Panc1 (cell line): ENCODE measurements around the gene PRPS1. TPM values are rescaled to one million over a fixed set of nuclear protein-coding genes. Genes with fewer than 3 reads are reported as not detected.

ENCODE experiments used
- ATAC-seq: fragments of 200-7000 bp; cut with Tn5 transposase; 2 replicates; pipeline ENCODE4 v1.9.1; 2020; ENCODE audit warnings: mild to moderate bottlenecking, moderate library complexity
- BruUV-seq: library from RNA; stranded (reverse); fragments of 400-500 nt; replicated peaks from 2 replicates; lab custom pipeline; 2021; lab: Mats Ljungman, UMichigan
- CTCF ChIA-PET: fragments of 300-600 bp; sonication (Branson Sonifier 250); formaldehyde crosslinking; loops from one replicate; lab custom pipeline; 2022; ENCODE audit warnings: antibody characterized with exemption; lab: Charles Lee
- POLR2A ChIA-PET: fragments of 300-600 bp; sonication (Branson Sonifier 250); formaldehyde crosslinking; loops from one replicate; lab custom pipeline; 2022; ENCODE audit warnings: antibody characterized with exemption; lab: Charles Lee
- DNase-seq: peaks from one replicate; pipeline ENCODE4 v3.0.0-alpha.2; 2010; ENCODE audit warnings: low read depth, low spot score
- H3K27ac ChIP-seq: 2 replicates; pipeline ENCODE4 v1.5.1; 2011; ENCODE audit warnings: mild to moderate bottlenecking, low read length, inconsistent platforms
- H3K27me3 ChIP-seq: fragments of 200-500 bp; sonication (Bioruptor generic); 2 replicates; pipeline ENCODE4 v1.6.0; 2014; ENCODE audit warnings: low read length, inconsistent platforms; ENCODE audit not compliant: control insufficient read depth, insufficient read depth
- H3K36me3 ChIP-seq: fragments of 200-500 bp; sonication (Bioruptor generic); 2 replicates; pipeline ENCODE4 v1.5.1; 2014; ENCODE audit warnings: inconsistent platforms, mild to moderate bottlenecking, low read length, moderate library complexity; ENCODE audit not compliant: control insufficient read depth, insufficient read depth
- H3K4me1 ChIP-seq: 2 replicates; pipeline ENCODE4 v1.5.1; 2011; ENCODE audit warnings: inconsistent platforms, mild to moderate bottlenecking, low read length, moderate library complexity; ENCODE audit not compliant: control insufficient read depth, insufficient read depth
- H3K4me3 ChIP-seq, 2 experiments: 2 replicates each; pipeline ENCODE4 v1.5.1; 2011 to 2012; ENCODE audit warnings: low read depth in 2 of 2, low read length in 2 of 2, mild to moderate bottlenecking in 2 of 2, inconsistent platforms in 1 of 2, moderate library complexity in 1 of 2
- H3K9me3 ChIP-seq: fragments of 200-500 bp; sonication (Bioruptor generic); 2 replicates; pipeline ENCODE4 v1.5.1; 2014; ENCODE audit warnings: low read depth, mild to moderate bottlenecking, inconsistent platforms, low read length, moderate library complexity; ENCODE audit not compliant: control insufficient read depth, insufficient read depth
- CTCF ChIP-seq: fragments of 450-650 bp; IDR thresholded peaks from 2 replicates; pipeline ENCODE4 v1.5.1; 2017; ENCODE audit warnings: mild to moderate bottlenecking
- POLR2AphosphoS5 ChIP-seq: IDR thresholded peaks from 2 replicates; pipeline ENCODE4 v1.6.1; 2012; ENCODE audit warnings: mild to moderate bottlenecking, low read depth, low read length, moderate library complexity
- SIN3A ChIP-seq: IDR thresholded peaks from 2 replicates; pipeline ENCODE4 v1.6.1; 2012; ENCODE audit warnings: low read depth, mild to moderate bottlenecking, low read length, moderate library complexity, borderline replicate concordance; ENCODE audit not compliant: insufficient read depth
- TCF7L2 ChIP-seq: IDR thresholded peaks from 2 replicates; pipeline ENCODE4 v1.6.1; 2011; ENCODE audit warnings: mild to moderate bottlenecking, low read depth, low read length, inconsistent platforms
- in situ Hi-C: cut with HindIII; loops from 2 replicates; pipeline ENCODE4 v1.10.0; 2016; ENCODE audit warnings: low sequenced_read_pairs, low pct_unique_long_range_greater_than_20kb
- intact Hi-C: fragments of 100-400 bp; cut with micrococcal nuclease; formaldehyde crosslinking; loops from one replicate; pipeline ENCODE4 v1.10.0; 2022; ENCODE audit not compliant: unreplicated experiment
- total RNA-seq: library from RNA; stranded (reverse); gene quantifications from one replicate; pipeline ENCODE4 v1.2.1, GENCODE V29; 2021; ENCODE audit not compliant: unreplicated experiment
- TF ChIP-seq, protein P1 (sequence below), 2 experiments: IDR thresholded peaks; 2 replicates each; pipeline ENCODE4 v1.6.1; 2011 to 2012; ENCODE audit warnings: low read depth in 2 of 2, control low read depth in 1 of 2, low read length in 1 of 2, mild to moderate bottlenecking in 1 of 2, moderate library complexity in 1 of 2; ENCODE audit not compliant: insufficient read depth in 1 of 2

The PRPS1 gene
- total RNA-seq, 1 experiment from 2014 or later: 152 TPM

GRCh38 chrX:107677909-107678308 lies 49.6 kb downstream of the PRPS1 start:
- no peaks in the 10 kb centered on the region for H3K36me3 ChIP-seq
- H3K27ac ChIP-seq: no peak overlapping the region; the same call in 1 of the 2 replicates
- ChIA-PET POLR2A (no interaction called here), CTCF (interaction anchor here (0.5 to 0.8 kb wide), 4 partner anchors 30 to 77 kb away, joined by 3 read pairs; no protein-coding TSS in a partner anchor)
- TF ChIP-seq CTCF (no peak), SIN3A (no peak), TCF7L2 (no peak), POLR2AphosphoS5 (no peak)
- TF ChIP-seq, protein P1, sequence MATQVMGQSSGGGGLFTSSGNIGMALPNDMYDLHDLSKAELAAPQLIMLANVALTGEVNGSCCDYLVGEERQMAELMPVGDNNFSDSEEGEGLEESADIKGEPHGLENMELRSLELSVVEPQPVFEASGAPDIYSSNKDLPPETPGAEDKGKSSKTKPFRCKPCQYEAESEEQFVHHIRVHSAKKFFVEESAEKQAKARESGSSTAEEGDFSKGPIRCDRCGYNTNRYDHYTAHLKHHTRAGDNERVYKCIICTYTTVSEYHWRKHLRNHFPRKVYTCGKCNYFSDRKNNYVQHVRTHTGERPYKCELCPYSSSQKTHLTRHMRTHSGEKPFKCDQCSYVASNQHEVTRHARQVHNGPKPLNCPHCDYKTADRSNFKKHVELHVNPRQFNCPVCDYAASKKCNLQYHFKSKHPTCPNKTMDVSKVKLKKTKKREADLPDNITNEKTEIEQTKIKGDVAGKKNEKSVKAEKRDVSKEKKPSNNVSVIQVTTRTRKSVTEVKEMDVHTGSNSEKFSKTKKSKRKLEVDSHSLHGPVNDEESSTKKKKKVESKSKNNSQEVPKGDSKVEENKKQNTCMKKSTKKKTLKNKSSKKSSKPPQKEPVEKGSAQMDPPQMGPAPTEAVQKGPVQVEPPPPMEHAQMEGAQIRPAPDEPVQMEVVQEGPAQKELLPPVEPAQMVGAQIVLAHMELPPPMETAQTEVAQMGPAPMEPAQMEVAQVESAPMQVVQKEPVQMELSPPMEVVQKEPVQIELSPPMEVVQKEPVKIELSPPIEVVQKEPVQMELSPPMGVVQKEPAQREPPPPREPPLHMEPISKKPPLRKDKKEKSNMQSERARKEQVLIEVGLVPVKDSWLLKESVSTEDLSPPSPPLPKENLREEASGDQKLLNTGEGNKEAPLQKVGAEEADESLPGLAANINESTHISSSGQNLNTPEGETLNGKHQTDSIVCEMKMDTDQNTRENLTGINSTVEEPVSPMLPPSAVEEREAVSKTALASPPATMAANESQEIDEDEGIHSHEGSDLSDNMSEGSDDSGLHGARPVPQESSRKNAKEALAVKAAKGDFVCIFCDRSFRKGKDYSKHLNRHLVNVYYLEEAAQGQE (IDR thresholded peaks at IDR 0.05; ENCODE audit: insufficient read depth in 1 of 2, low read depth in 2 of 2, low read length in 1 of 2): no peak
- no TSS peak for BruUV-seq
- H3K27me3 ChIP-seq: 0 out of 2 replicates have a peak, but pooled peaks cover 2% of the 10 kb centered on the region
- in situ Hi-C loops: no loop called here
- DNase-seq (no peak), ATAC-seq (no peak)
- H3K4me3 ChIP-seq: no peak overlapping the region
- intact Hi-C loops: loop anchor here (5.0 kb wide), 1 partner anchor 99 kb away; the partner anchor contains the start of genes NCBP2L and TSC22D3
- peaks cover 25% of the 10 kb centered on the region for H3K4me1 ChIP-seq
- no peaks in the 10 kb centered on the region for H3K9me3 ChIP-seq

DNA sequence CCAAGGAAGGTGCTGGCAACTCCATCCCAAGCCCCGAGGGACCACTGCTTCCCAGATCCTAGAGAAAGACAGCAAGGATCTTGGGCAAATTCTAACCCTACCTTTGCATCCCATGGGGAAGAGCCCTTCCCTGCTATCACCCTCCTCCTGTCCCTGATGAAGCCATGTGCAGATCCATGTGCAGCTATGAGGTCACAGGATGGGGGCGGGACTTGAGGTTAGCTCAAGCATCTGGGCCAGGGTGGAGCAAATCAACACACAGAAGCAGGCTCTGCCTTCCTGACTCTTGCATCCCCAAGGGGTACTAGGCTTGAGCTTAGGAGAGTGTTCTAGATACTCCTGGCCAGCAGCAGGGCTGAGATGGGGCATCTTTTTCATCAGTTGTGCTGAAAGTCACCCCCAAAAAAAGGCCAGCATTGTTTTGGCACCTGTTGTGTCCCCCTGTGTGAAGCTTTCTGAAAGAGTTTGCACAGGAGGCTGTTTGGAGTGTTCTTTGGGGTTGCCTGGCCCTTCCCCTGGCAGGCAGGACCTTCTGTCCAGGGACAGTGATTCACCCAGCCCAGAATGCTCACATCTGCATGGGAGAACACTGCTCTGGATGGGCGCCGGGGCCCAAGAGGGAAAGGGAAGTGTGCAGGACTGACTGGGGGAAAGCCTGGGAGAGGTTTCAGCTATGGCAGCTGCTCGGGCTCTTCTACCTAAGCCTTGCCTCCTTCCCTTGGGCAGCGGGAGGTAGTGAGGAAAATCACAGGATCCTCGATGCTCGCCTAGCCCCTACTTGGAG lies 50.8 kb downstream of the PRPS1 start:
- TF ChIP-seq, protein P1 (IDR thresholded peaks at IDR 0.05; ENCODE audit: insufficient read depth in 1 of 2, low read depth in 2 of 2, low read length in 1 of 2): no peak
- TF ChIP-seq POLR2AphosphoS5: no peak
- TF ChIP-seq SIN3A: no peak
- TF ChIP-seq CTCF: no peak
- TF ChIP-seq TCF7L2: no peak
- in situ Hi-C loops: no loop called here
- ChIA-PET CTCF (interaction anchor here (0.7 kb wide), 1 partner anchor 212 kb away, joined by 3 read pairs; no protein-coding TSS in a partner anchor), POLR2A (no interaction called here)
- H3K27ac ChIP-seq: no peak overlapping the region
- intact Hi-C loops: loop anchor here (5.0 kb wide), 1 partner anchor 98 kb away; the partner anchor contains the start of genes NCBP2L and TSC22D3
- BruUV-seq: no TSS peak
- H3K9me3 ChIP-seq: no peaks in the 10 kb centered on the region
- DNase-seq (no peak), ATAC-seq (no peak)
- peaks cover 21% of the 10 kb centered on the region for H3K4me1 ChIP-seq
- H3K27me3 ChIP-seq: 0 out of 2 replicates have a peak, but pooled peaks cover 2% of the 10 kb centered on the region
- no peak overlapping the region for H3K4me3 ChIP-seq
- H3K36me3 ChIP-seq: no peaks in the 10 kb centered on the region
